GM18873 (cell line): ENCODE measurements around the gene PIK3R6.
"Not testable (repeated sequence)": the region's sequence is repeated elsewhere in the genome, so short reads cannot be mapped to it uniquely, and the experiment has no call there.

ENCODE experiments used
- ATAC-seq: cut with Tn5 transposase; IDR thresholded peaks from one replicate; pipeline ENCODE4 v1.9.1; 2021; ENCODE audit warnings: mild to moderate bottlenecking, moderate library complexity, moderate number of reproducible peaks; ENCODE audit not compliant: unreplicated experiment, low FRiP score

The PIK3R6 gene

GRCh38 chr17:8829036-8829941 lies 38.2 kb downstream of the PIK3R6 start:
- ATAC-seq, result no peak

GRCh38 chr17:8828517-8828875 lies 39.0 kb downstream of the PIK3R6 start:
- no peak for ATAC-seq

DNA sequence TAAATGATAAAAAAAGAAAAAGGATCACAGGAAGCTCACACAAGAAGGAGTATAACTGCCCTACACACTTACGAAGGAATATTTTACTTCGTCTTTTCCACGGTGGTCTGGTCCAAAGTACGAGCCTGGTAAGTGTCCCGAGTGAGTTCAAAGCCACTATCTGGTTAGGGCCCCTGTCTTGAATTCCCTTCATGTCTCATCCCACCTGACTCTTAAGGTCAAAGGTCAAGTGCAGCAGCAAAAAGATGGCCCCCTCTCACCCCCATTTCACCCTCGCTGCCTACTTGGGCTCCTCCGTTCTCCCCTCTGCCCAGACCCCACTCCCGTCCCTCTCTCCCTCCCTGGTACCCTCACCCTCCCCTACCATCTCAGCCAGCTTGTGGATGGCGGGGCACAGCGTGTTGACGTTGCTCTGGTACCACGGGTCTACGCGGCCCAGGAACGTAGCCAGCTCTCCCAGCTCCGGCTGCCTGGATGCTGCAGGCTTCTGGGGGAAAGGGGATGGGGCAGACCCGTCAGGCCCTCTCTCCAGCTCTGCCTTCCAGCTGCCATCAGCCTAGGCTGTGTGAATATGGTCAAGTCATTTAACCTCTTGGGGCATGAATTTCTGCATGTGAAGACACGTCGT lies 40.6 kb downstream of the PIK3R6 start:
- ATAC-seq, result no peak

- no peak for ATAC-seq
Observed at GRCh38 chr17:8825802-8826201, 41.7 kb downstream of the PIK3R6 start.

DNA sequence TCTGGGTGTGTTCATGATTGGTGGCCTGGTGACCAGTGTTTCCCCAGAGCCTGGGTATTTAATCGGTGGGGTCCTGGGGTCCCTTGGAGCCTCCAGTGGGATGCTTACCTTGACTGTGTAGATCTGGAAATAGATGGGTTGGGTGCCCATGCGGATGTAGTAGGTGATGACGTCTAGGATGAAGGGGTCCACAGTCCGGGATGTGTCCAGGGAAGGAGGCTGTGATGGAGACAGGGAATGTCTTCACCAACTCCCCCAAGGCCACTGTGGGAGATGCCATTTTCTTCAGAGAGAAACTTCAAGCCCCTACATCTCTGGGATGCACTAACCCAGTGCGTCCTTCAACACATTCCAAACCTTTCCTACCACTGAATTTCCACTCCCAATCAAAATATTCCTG lies 44.2 kb downstream of the PIK3R6 start:
- ATAC-seq, result no peak

DNA sequence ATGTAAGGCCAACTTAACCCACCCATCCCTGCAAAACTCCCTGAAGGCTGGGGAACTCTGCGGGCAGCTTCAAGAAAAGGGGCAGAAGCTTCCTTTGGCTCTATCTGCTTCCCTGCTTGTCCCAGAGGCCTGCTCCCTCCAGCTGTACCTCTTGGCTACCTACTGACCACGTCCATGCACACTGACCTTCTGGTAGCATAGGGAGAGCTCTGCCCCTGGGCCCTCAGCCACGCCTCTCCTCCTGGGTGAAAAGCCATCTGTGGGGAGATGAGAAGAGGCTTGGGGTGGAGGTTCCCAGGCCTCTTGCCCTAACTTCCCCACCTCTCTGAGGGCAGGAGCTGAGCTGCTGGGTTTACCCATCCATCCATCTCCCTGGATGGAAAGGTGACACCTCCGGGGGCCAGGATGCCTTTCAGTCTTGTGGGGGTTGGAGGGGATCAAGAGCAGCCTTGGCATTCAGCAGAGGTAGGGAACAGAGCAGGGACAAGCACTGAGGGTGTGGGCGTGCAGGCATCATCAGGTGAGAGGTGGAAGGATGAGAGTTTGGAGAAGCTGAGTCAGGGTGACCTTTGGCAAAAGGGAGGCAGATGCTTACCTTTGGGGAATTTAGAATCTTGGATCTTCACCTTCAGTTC lies 45.0 kb downstream of the PIK3R6 start:
- no peak for ATAC-seq

GRCh38 chr17:8821446-8822105 lies 45.9 kb downstream of the PIK3R6 start:
- no peak for ATAC-seq

- ATAC-seq, result no peak
Observed at GRCh38 chr17:8820311-8821010, 47.0 kb downstream of the PIK3R6 start.

DNA sequence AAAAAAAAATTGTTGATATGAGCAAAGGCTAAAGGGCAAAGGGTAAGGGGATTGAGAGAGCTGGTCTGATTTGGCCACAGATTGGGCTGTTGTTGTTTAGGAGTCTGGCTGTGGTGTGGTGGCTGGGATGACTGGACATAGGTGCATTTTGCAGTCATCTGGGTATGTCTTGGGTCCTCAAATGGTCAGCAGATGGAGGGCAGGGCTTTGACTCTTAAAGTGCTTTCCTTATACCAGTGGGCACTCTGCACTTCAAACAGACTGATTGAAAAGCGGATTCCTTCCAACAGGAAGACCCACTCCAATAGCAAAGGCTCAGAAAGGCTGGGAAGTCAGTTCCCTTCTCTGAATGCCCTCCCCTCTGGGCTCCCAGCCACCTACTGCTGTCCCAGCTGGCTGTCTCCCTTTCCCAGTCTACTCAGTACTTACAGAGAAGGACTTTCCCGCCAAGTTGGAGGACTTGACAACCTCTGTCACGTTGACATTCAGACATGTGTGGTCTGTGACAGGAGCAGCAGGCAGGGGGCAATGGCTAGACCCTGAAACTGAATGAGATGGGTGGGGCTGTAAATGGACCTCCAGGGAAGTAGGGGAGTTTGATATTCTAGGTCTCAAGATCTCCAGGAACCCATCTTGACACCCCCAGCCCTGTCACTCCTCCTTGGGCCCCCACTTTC lies 48.7 kb downstream of the PIK3R6 start:
- no peak for ATAC-seq

DNA sequence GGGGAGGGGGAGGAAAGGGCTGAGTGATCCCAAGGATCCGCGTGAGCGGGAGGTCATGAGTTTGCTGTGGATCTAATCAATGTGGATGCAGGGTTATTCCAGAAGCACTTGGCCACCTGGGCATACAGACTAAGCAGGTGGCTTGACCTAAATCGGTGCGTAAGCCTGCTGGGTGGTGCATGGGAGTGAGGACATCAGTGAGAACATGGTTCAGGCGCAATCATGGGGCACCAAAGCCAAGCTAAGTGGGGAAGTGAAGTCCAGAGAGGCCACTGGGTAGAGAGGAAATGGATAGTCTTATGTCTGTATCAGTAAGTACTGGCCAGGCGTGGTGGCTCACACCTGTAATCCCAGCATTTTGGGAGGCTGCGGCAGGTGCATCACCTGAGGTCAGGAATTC lies 49.4 kb downstream of the PIK3R6 start:
- ATAC-seq, result no peak

GRCh38 chr17:8806926-8807550 lies 60.4 kb downstream of the PIK3R6 start:
- ATAC-seq, result peak; percentile 88

GRCh38 chr17:8806253-8806925 lies 61.1 kb downstream of the PIK3R6 start:
- no peak for ATAC-seq

DNA sequence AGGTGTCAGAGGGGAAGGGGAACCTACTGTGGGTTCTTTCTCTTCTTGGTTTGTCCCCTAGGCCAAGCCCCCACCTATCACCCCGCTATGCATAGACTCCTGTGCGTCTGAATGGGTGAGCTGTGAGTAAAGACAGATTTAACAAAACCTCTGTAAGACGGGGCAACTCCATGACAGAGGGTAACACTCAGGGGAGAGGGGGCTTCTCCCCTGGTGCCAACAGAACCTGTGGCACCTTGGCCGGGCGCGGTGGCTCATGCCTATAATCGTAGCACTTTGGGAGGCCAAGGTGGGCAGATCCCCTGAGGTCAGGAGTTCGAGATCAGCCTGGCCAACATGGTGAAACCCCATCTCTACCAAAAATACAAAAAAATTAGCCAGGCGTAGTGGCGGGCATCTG lies 62.1 kb downstream of the PIK3R6 start:
- ATAC-seq, result not testable (repeated sequence)

DNA sequence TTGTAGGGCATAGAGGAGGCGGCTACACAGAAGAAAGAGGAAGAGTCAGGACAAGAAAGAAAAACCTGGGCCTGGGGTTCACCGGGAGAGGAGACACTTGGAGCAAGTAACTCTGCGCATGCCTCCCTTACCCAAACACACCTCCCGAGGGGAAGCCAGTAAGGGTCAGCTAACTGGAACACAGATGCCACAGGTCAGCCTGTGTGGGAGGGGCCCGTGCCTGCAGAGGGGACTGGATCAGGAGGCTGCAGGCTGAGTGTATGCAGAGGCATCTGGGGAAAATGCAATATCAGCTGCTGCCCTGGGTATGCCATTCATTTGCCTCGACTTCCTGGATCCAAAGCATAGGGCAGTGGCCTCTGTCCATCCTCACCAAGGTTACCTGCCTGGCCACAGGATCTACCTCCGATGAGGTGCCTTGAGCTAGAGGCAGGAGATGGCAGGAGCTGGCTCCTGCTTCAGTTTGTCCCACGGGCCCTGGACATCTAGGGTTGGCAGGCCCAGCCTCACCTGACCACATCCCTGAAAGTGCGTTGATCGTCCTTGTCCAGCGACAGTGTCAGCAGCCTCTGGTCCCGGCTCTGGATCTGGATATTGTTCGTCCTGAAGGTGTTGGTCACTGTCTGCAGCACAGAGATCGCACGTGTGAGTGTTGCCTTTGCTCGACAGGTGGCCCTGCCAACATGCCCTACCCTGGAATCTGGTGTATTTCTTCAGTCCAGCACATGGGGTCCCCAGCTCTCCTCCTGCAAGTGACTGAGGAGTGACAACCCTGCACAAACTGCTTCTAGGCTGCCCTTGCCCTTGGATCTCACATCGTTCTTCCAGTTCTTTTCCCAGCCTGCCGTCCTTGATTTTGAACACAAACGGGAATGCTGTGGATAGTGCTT lies 63.7 kb downstream of the PIK3R6 start:
- no peak for ATAC-seq

- ATAC-seq, result no peak
Observed at GRCh38 chr17:8801135-8801840, 66.2 kb downstream of the PIK3R6 start.

- ATAC-seq, result no peak
Observed at GRCh38 chr17:8800656-8801055, 66.8 kb downstream of the PIK3R6 start.

- ATAC-seq, result no peak
Observed at GRCh38 chr17:8799570-8800212, 67.8 kb downstream of the PIK3R6 start.
